ENCODE results near the gene OR2M2.

Gene OR2M2, protein sequence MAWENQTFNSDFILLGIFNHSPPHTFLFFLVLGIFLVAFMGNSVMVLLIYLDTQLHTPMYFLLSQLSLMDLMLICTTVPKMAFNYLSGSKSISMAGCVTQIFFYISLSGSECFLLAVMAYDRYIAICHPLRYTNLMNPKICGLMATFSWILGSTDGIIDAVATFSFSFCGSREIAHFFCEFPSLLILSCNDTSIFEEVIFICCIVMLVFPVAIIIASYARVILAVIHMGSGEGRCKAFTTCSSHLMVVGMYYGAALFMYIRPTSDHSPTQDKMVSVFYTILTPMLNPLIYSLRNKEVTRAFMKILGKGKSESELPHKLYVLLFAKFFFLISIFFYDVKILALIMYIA

DNA sequence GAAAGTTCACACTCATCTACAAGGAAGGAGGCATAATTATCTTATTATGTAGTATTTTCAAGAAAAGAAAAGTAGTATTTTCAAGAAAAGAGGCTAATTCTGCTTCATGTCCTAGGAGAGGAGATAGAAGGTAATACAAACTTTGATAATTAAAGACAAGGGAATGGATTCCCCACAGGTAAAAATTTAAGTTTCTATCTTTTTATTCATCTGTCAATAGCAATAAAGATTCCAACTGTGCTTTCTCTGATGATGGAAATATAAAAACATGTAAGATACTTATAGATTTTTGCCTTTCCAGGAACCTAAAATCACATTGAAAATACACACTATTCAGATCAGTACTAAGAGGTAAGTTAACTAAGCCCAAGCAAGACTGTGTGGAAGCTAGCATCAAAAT, at the start of gene OR2M2:
TSS of gene OR2M2 (plus strand) at position 301 of the 400 bp plus-strand sequence. CDS start 5,165 bp downstream, outside the sequence.
- CTCF ChIA-PET: no interaction called here
- POLR2A ChIA-PET: no interaction called here
- no peak for DNase-seq (ENCODE audit: extremely low spot score)
- TF ChIP-seq, protein P1, sequence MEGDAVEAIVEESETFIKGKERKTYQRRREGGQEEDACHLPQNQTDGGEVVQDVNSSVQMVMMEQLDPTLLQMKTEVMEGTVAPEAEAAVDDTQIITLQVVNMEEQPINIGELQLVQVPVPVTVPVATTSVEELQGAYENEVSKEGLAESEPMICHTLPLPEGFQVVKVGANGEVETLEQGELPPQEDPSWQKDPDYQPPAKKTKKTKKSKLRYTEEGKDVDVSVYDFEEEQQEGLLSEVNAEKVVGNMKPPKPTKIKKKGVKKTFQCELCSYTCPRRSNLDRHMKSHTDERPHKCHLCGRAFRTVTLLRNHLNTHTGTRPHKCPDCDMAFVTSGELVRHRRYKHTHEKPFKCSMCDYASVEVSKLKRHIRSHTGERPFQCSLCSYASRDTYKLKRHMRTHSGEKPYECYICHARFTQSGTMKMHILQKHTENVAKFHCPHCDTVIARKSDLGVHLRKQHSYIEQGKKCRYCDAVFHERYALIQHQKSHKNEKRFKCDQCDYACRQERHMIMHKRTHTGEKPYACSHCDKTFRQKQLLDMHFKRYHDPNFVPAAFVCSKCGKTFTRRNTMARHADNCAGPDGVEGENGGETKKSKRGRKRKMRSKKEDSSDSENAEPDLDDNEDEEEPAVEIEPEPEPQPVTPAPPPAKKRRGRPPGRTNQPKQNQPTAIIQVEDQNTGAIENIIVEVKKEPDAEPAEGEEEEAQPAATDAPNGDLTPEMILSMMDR (IDR thresholded peaks at IDR 0.05; ENCODE audit: control extremely low read depth, extremely low read depth, low read depth, missing control alignments): no peak

DNA sequence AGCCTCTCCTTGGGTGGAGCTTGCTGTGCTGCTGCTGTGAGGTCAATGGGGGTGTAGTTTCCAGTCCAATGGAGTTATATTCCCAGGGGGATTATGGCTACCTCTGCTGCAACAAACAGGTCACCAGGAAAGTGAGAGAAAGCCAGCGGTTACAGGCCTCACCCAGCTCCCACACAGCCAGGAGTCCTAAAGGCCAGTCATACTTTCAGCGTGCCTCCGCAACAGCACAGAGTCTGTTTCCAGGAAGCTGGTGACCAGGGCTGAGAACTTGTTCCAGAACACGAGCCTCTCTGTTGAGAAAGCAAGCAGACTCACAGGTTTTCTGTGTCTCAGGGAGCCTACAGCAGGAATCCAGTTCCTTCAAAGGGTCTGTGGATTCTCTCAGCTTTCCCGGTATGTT, 47.0 kb upstream of the OR2M2 start:
- CTCF ChIA-PET: interaction anchor here (0.8 kb wide), 1 partner anchor 11 kb away, joined by 3 read pairs; no protein-coding TSS in a partner anchor

DNA sequence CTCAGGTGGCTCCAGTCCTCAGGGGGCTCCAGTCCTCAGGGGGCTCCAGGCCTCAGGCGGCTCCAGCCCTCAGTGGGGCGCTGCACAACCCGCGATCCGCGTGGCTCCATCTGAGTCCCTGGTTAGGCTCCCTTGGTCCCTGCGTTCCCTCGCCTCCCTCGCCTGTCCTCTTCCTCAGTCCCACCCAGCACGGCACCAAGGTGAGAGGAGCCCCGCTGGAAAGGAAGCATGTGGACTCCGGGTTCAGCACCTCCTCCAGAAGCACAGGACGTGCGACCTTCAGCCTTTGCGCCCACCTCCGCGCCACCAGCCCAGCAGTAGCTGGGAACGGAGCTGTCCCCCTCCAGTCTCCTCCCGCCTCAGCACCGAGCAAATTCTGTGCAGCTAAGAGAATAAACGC, 37.8 kb upstream of the OR2M2 start:
- POLR2A ChIA-PET: no interaction called here

More for the DNA sequence above, 47.0 kb upstream of the OR2M2 start:
- POLR2A ChIA-PET: no interaction called here
- TF ChIP-seq, protein P1 (IDR thresholded peaks at IDR 0.05; ENCODE audit: control extremely low read depth, extremely low read depth, low read depth, missing control alignments): no peak
- DNase-seq (ENCODE audit: extremely low spot score): no peak

DNA sequence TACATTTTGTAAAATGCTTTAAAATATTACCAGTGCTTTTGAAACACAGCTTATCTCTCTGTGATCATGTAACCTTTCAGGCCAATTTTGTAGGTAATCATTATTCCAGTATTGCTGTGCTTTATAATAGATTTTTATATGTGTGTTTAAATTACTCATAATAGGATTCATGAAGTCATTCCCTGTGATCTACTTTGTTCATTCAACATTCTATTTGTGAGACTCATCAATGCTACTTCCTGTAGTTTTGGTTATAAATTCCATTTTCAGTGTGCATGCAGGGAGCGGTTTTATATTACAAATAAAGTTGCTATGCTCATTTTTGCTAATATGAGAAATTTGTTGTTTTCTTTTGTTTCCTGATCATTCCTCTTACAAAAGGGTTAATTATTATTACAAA, 33.8 kb upstream of the OR2M2 start:
- DNase-seq (ENCODE audit: extremely low spot score): no peak
- ChIA-PET POLR2A (no interaction called here), CTCF (no interaction called here)
- TF ChIP-seq, protein P1 (IDR thresholded peaks at IDR 0.05; ENCODE audit: control extremely low read depth, extremely low read depth, low read depth, missing control alignments): no peak

More for the DNA sequence above, 37.8 kb upstream of the OR2M2 start:
- TF ChIP-seq, protein P1 (IDR thresholded peaks at IDR 0.05; ENCODE audit: control extremely low read depth, extremely low read depth, low read depth, missing control alignments): no peak
- no peak for DNase-seq (ENCODE audit: extremely low spot score)
- CTCF ChIA-PET: no interaction called here

DNA sequence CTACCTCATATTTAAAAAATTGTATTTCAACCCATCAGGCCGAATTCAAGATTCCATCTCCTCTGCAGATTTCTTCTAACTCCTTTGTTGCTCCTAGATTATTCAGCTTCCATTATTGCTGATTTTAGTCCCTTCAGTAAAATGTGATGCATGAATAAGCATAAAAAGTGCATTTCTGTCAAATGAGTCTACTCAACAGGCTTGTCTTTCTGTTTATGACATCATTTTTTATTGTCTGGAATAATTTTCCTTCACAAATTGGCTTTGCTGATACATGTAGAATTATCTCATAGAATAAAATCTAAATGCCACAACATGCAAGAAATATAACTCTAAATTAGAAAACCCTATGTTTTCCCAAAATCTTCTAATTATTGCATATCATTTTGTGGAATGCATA, 31.3 kb upstream of the OR2M2 start:
- ChIA-PET CTCF (no interaction called here), POLR2A (no interaction called here)
- TF ChIP-seq, protein P1 (IDR thresholded peaks at IDR 0.05; ENCODE audit: control extremely low read depth, extremely low read depth, low read depth, missing control alignments): no peak
- DNase-seq (ENCODE audit: extremely low spot score): no peak

DNA sequence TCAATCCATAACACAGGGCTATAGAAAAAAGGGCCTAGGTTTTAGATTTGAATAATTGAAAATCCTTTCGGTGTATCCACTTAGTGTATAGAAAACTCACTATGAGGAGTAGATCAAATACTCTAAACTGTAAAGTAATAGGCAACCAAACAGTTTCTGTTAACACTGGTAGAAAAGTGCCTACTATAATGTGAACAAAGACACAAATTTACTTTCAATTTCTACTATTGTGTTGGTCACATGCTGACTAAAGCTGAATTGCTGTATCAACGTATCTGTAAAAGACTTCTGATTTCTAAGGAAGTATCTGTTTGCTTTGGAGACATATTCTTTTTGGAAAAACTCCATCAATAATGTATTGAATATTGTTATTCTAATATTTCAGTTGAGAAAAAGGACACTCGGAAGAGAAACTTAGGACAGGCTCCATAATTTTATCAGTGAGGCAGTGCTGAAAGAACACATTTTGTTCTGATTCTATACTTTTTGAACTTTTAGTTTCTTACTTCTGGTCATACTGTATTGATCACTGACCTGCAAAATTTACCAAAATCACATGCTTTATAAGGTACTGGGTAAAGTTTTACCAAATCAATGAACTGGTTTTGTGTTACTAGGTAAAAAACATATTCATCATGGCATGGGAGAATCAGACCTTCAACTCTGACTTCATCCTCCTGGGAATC, 30.0 kb upstream of the OR2M2 start, which contains the start of gene OR2M5:
TSS of gene OR2M5 (plus strand) at position 636 of the 686 bp plus-strand sequence. CDS start at position 636, 0 bp downstream.
- no peak for DNase-seq (ENCODE audit: extremely low spot score)
- CTCF ChIA-PET: no interaction called here
- TF ChIP-seq, protein P1 (IDR thresholded peaks at IDR 0.05; ENCODE audit: control extremely low read depth, extremely low read depth, low read depth, missing control alignments): no peak
- POLR2A ChIA-PET: no interaction called here
